Vagina (tissue), 2 donors: ENCODE measurements around the gene AP2M1. TPM values are rescaled to one million over a fixed set of nuclear protein-coding genes. Genes with fewer than 3 reads are reported as not detected.
"Not testable (repeated sequence)": the region's sequence is repeated elsewhere in the genome, so short reads cannot be mapped to it uniquely, and the experiment has no call there.

Experiments
- DNase-seq, 2 donors: peaks; one replicate each; pipeline ENCODE4 v3.0.0-alpha.2; 2017; ENCODE audit errors: extremely low spot score in 2 of 2
- H3K27ac ChIP-seq: fragments of 200-600 bp; sonication (generic); one replicate; pipeline ENCODE4 v1.5.1; 2019
- H3K27me3 ChIP-seq: fragments of 200-600 bp; sonication (generic); one replicate; pipeline ENCODE4 v1.5.1; 2019
- H3K36me3 ChIP-seq, 2 donors: fragments of 200-600 bp; sonication (generic); one replicate each; pipeline ENCODE4 v1.5.1; 2017 to 2019
- H3K4me1 ChIP-seq: fragments of 200-600 bp; sonication (generic); one replicate; pipeline ENCODE4 v1.5.1; 2019
- H3K4me3 ChIP-seq, 2 donors: fragments of 200-600 bp; sonication (generic); 1 replicate in 1 of 2; 2 replicates in 1 of 2; pipeline ENCODE4 v1.5.1; 2016 to 2019
- H3K9me3 ChIP-seq: fragments of 200-600 bp; sonication (generic); one replicate; pipeline ENCODE4 v1.5.1; 2019
- POLR2A ChIP-seq, 2 donors: fragments of 450-650 bp; IDR thresholded peaks; one replicate each; pipeline ENCODE4 v1.6.1; 2017; ENCODE audit warnings: antibody characterized with exemption in 2 of 2, mild to moderate bottlenecking in 2 of 2, moderate library complexity in 2 of 2
- POLR2AphosphoS5 ChIP-seq, 2 donors: sonication (generic); formaldehyde crosslinking; IDR thresholded peaks; one replicate each; pipeline ENCODE4 v1.9.0; 2017; ENCODE audit warnings: antibody characterized with exemption in 2 of 2, mild to moderate bottlenecking in 2 of 2, low read depth in 1 of 2; ENCODE audit not compliant: insufficient read depth in 1 of 2
- intact Hi-C: fragments of 100-400 bp; cut with DNase I; formaldehyde crosslinking; loops from one replicate; pipeline ENCODE4 v1.15.1; 2023
- total RNA-seq: library from RNA; depleted of rRNA; stranded (reverse); fragments of >200 nt; gene quantifications from one replicate; pipeline ENCODE4 v1.2.3, GENCODE V29; 2016
- TF ChIP-seq, protein P1 (sequence below), 3 experiments: fragments of 450-650 bp in 2 of 3; fragments of 200-600 bp in 1 of 3; sonication (generic) in 1 of 3; IDR thresholded peaks; one replicate each; pipeline ENCODE4 v1.5.1; 2017 to 2019; ENCODE audit warnings: antibody characterized with exemption in 3 of 3, mild to moderate bottlenecking in 2 of 3, moderate library complexity in 2 of 3

The AP2M1 gene
- total RNA-seq, 1 donor from 2014 or later = 223 TPM

DNA sequence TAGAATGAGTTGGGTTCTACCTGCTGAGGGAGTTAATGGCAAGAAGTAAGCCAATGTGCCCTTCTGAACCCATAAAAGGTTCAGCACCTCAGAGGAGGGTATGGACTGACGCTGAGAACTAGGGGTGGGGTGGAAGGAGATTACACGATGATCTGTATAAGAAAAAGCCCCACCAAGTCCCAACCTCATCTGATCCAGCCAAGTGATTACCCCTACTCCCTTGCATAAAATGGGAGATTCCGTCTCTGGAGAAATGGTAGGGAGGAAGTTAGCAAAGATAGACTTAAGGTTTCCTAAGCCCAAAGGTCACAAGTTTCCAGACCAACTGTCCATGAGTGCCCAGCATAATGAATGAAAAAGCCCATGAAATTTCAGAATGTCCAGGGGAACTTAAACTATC lies 26.6 kb upstream of the AP2M1 start:
- no peak for DNase-seq
- no peak overlapping the region for H3K27ac ChIP-seq
- intact Hi-C loops = no loop called here

DNA sequence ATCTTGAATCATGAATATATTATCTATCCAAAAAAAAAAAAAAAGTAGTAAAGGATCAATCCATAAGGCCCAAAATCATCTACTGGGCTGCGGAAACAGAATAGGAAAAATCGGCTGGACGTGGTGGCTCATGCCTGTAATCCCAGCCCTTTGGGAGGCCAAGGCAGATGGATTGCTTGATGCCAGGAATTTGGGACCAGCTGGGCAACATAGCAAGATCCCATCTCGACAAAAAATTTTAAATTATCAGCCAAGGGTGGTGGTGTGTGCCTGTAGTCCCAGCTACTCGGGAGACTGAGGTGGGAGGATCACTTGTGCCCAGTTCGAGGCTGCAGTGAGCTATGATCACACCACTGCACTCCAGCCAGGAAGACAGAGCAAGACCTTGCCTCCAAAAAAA lies 25.5 kb upstream of the AP2M1 start:
- no peaks in the 10 kb centered on the region for H3K27me3 ChIP-seq
- H3K4me3 ChIP-seq = no peak overlapping the region
- H3K36me3 ChIP-seq = peaks cover 0 to 24% of the 10 kb centered on the region in 2 donors
- peaks cover 19% of the 10 kb centered on the region for H3K4me1 ChIP-seq
- TF ChIP-seq POLR2A (IDR thresholded peaks at IDR 0.05) (no peak), POLR2AphosphoS5 (IDR thresholded peaks at IDR 0.05; ENCODE audit: insufficient read depth in 1 of 2, low read depth in 1 of 2) (no peak)
- TF ChIP-seq, protein P1, sequence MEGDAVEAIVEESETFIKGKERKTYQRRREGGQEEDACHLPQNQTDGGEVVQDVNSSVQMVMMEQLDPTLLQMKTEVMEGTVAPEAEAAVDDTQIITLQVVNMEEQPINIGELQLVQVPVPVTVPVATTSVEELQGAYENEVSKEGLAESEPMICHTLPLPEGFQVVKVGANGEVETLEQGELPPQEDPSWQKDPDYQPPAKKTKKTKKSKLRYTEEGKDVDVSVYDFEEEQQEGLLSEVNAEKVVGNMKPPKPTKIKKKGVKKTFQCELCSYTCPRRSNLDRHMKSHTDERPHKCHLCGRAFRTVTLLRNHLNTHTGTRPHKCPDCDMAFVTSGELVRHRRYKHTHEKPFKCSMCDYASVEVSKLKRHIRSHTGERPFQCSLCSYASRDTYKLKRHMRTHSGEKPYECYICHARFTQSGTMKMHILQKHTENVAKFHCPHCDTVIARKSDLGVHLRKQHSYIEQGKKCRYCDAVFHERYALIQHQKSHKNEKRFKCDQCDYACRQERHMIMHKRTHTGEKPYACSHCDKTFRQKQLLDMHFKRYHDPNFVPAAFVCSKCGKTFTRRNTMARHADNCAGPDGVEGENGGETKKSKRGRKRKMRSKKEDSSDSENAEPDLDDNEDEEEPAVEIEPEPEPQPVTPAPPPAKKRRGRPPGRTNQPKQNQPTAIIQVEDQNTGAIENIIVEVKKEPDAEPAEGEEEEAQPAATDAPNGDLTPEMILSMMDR (IDR thresholded peaks at IDR 0.05) = no peak
- no peak overlapping the region for H3K27ac ChIP-seq
- DNase-seq = no peak
- no peaks in the 10 kb centered on the region for H3K9me3 ChIP-seq
- intact Hi-C loops = no loop called here

More for the DNA sequence above, 26.6 kb upstream of the AP2M1 start:
- Histone ChIP-seq H3K9me3 (no peaks in the 10 kb centered on the region), H3K36me3 (peaks cover 6 to 34% of the 10 kb centered on the region in 2 donors), H3K4me3 (no peak overlapping the region), H3K27me3 (no peaks in the 10 kb centered on the region), H3K4me1 (peaks cover 10% of the 10 kb centered on the region)
- no peak for TF ChIP-seq POLR2AphosphoS5 (IDR thresholded peaks at IDR 0.05; ENCODE audit: insufficient read depth in 1 of 2, low read depth in 1 of 2)
- TF ChIP-seq POLR2A (IDR thresholded peaks at IDR 0.05) = no peak
- TF ChIP-seq, protein P1 (IDR thresholded peaks at IDR 0.05) = no peak

DNA sequence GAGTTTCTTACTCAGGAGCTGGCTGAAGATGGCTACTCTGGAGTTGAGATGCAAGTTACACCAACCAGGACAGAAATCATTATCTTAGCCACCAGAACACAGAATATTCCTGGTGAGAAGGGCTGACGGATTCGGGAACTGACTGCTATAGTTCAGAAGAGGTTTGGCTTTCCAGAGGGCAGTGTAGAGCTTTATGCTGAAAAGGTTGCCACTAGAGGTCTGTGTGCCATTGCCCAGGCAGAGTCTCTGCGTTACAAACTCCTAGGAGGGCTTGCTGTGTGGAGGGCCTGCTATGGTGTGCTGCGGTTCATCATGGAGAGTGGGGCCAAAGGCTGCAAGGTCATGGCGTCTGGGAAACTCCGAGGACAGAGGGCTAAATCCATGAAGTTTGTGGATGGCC lies 24.9 kb upstream of the AP2M1 start:
- Histone ChIP-seq H3K4me1 (peaks cover 19% of the 10 kb centered on the region), H3K36me3 (peaks cover 0 to 17% of the 10 kb centered on the region in 2 donors)
- H3K27ac ChIP-seq, H3K9me3 ChIP-seq, DNase-seq, H3K27me3 ChIP-seq, H3K4me3 ChIP-seq, intact Hi-C loops: not testable (repeated sequence)

DNA sequence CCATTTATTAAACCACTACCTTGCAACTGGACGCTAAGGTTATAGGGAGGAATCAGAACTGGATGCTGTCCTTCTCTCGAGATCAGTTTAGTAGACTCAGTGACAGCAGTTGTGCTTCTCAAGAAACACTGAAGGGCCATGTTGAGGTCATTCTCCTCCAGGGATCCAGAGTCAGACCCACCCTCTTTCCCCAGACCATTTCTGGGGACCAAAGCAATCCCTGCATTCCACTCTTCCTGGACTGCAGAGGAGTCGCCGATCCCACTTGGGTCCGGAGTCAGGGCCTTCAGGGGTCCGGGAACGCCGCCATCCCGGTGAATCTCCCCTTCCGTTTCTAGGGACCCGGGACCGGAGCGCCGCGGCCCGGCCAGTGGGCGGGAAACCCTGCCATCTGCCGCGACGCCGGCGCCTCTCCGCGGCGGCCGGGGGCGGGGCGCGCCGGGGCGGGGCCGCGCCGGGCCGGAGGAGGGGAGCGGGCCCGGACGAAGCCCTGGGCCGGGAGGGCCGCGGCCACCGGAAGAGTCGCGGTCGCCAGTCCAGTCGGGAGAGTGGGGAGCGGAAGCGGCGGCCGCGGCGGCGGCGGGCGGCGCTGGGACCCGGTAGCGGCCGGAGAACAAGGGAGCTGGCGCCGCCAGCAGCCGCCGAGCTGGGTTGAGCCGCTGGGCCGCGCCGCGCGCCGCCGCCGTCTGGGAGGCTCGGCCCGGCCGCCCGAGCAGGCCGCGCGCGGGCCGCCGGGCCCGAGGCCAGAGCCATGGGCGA lies 19.6 kb upstream of the AP2M1 start, which contains the start of gene DVL3:
Gene DVL3, plus strand, starts transcription at position 493 of the 759 bp plus-strand sequence. Its CDS starts 259 bp downstream, at position 752.
- intact Hi-C loops = no loop called here
- Histone ChIP-seq H3K4me1 (peaks cover 51% of the 10 kb centered on the region), H3K4me3 (peak within 1 kb of the TSS; percentile 80 to 91)

DNA sequence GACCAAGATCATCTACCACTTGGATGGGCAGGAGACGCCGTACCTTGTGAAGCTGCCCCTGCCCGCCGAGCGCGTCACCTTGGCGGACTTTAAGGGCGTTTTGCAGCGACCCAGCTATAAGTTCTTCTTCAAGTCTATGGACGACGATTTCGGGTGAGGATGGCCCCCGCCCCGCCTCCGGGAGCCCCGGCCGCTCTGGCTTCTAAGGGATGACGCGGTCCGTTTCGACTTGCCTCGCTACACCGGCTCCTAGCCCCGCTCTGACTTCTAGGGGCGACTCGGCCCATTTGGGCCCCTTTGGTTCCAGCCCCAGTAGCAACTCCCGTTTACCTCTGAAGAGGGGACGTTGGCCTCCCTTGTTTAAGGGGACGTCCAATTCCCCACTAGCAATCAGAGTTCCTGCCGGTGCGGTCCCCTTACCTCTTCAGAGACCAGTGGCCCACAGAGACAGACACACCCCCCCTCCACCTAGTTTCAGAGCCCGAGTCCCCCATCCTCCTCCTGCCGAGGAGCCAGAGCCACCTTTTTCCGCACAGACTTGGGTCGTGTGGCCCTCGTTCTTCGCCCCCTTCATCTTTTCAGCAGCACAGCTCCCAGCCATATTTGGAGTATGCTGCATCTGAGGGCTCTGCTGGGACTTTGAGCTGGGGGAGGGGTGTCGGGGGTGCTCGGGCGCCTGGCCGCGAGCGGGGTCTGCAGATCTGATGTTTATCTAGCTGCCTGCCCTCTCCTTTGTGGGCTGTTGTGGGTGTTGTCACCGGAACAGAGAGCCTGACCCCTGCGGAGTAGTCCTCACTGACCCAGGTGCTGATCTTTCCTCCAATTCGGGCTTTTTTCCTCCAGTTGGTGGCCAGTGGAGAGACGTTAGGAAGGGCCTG lies 18.8 kb upstream of the AP2M1 start:
- H3K4me1 ChIP-seq = peaks cover 59% of the 10 kb centered on the region
- no peak for DNase-seq
- H3K27me3 ChIP-seq = no peaks in the 10 kb centered on the region
- H3K4me3 ChIP-seq = peak overlapping the region; percentile 80 to 91
- intact Hi-C loops = no loop called here
- H3K9me3 ChIP-seq = no peaks in the 10 kb centered on the region
- H3K36me3 ChIP-seq = no peaks in the 10 kb centered on the region
- TF ChIP-seq, protein P1 (IDR thresholded peaks at IDR 0.05) = no peak
- TF ChIP-seq POLR2AphosphoS5 (IDR thresholded peaks at IDR 0.05; ENCODE audit: insufficient read depth in 1 of 2, low read depth in 1 of 2) = peak in 1 of 2 donors; percentile 8
- no peak for TF ChIP-seq POLR2A (IDR thresholded peaks at IDR 0.05)
- H3K27ac ChIP-seq = peak overlapping the region; percentile 91

More for the DNA sequence above, 19.6 kb upstream of the AP2M1 start, which contains the start of gene DVL3:
- H3K27ac ChIP-seq = peak within 1 kb of the TSS; percentile 91
- no peaks in the 10 kb centered on the region for H3K36me3 ChIP-seq
- no peaks in the 10 kb centered on the region for H3K9me3 ChIP-seq
- no peaks in the 10 kb centered on the region for H3K27me3 ChIP-seq
- DNase-seq = no peak
- TF ChIP-seq POLR2AphosphoS5 (IDR thresholded peaks at IDR 0.05; ENCODE audit: insufficient read depth in 1 of 2, low read depth in 1 of 2) = no peak
- peak in 1 of 2 donors; percentile 33 for TF ChIP-seq POLR2A (IDR thresholded peaks at IDR 0.05)
